OCI-LY3 (cell line): ENCODE measurements around the gene ANP32A.

ENCODE experiments used
- H2AFZ ChIP-seq: fragments of 200-600, 300-600 bp; shearing (Covaris generic); 2 replicates; pipeline ENCODE4 v1.6.0; 2014; ENCODE audit warnings: antibody characterized with exemption, low read depth, low read length
- H3K27ac ChIP-seq: fragments of 200-600, 300-600 bp; sonication (generic); 2 replicates; pipeline ENCODE4 v1.5.1; 2014; ENCODE audit warnings: mild to moderate bottlenecking, low read length, moderate library complexity, mixed read lengths
- H3K27me3 ChIP-seq: fragments of 200-600, 300-600 bp; sonication (generic); 2 replicates; pipeline ENCODE4 v1.6.1; 2014; ENCODE audit warnings: low read depth, low read length, mixed read lengths
- H3K36me3 ChIP-seq: fragments of 200-600, 300-600 bp; sonication (generic); replicated peaks from 2 replicates; pipeline ENCODE3; 2014; ENCODE audit warnings: low read depth, low read length, mixed read lengths
- H3K4me1 ChIP-seq: fragments of 300-600, 200-600 bp; sonication (generic); 2 replicates; pipeline ENCODE4 v1.6.1; 2014; ENCODE audit warnings: low read length, mixed read lengths
- H3K4me2 ChIP-seq: fragments of 200-600, 300-600 bp; sonication (generic); 2 replicates; pipeline ENCODE4 v1.6.1; 2014; ENCODE audit warnings: low read length, mixed read lengths
- H3K4me3 ChIP-seq: fragments of 300-600, 200-600 bp; sonication (generic); 2 replicates; pipeline ENCODE4 v1.5.1; 2014; ENCODE audit warnings: antibody characterized with exemption, mild to moderate bottlenecking, low read length, moderate library complexity
- H3K79me2 ChIP-seq: fragments of 300-600, 200-600 bp; shearing (Covaris generic); 2 replicates; pipeline ENCODE4 v1.6.1; 2014; ENCODE audit warnings: mild to moderate bottlenecking, low read length, mixed read lengths
- H3K9ac ChIP-seq: fragments of 300-600, 200-600 bp; shearing (Covaris generic); 2 replicates; pipeline ENCODE4 v1.6.0; 2014; ENCODE audit warnings: mild to moderate bottlenecking, low read length, moderate library complexity
- H3K9me3 ChIP-seq: fragments of 200-600, 300-600 bp; shearing (Covaris generic); 2 replicates; pipeline ENCODE4 v1.6.1; 2014; ENCODE audit warnings: low read length, mixed read lengths; ENCODE audit not compliant: insufficient read depth
- H4K20me1 ChIP-seq: fragments of 200-600, 300-600 bp; sonication (generic); 2 replicates; pipeline ENCODE4 v1.6.1; 2016; ENCODE audit warnings: low read length, mixed read lengths; ENCODE audit not compliant: insufficient read depth
- CTCF ChIP-seq: fragments of 200-600, 300-600 bp; sonication (generic); IDR thresholded peaks from 2 replicates; pipeline ENCODE4 v1.5.1; 2014; ENCODE audit warnings: antibody characterized with exemption, low read length, low read depth
- EZH2phosphoT487 ChIP-seq: fragments of 200-600 bp; shearing (Covaris generic); IDR thresholded peaks from 2 replicates; pipeline ENCODE4 v1.6.1; 2018; ENCODE audit warnings: antibody characterized with exemption, mixed run types, low read depth

ANP32A gene

GRCh38 chr15:68774521-68775235 lies 46.0 kb downstream of the ANP32A start:
- H2AFZ ChIP-seq: no peak overlapping the region
- H3K36me3 ChIP-seq: peaks cover 35% of the 10 kb centered on the region
- no peaks in the 10 kb centered on the region for H3K27me3 ChIP-seq
- H3K4me3 ChIP-seq: no peak overlapping the region
- no peak overlapping the region for H3K27ac ChIP-seq
- no peaks in the 10 kb centered on the region for H3K4me1 ChIP-seq
- H4K20me1 ChIP-seq: 0 out of 2 replicates have a peak, but pooled peaks cover 5% of the 10 kb centered on the region
- no peaks in the 10 kb centered on the region for H3K79me2 ChIP-seq
- TF ChIP-seq EZH2phosphoT487: no peak
- TF ChIP-seq CTCF: no peak
- no peak overlapping the region for H3K9ac ChIP-seq
- no peak overlapping the region for H3K4me2 ChIP-seq
- H3K9me3 ChIP-seq: no peaks in the 10 kb centered on the region

GRCh38 chr15:68774120-68774519 lies 46.6 kb downstream of the ANP32A start:
- Histone ChIP-seq H2AFZ (no peak overlapping the region), H4K20me1 (0 out of 2 replicates have a peak, but pooled peaks cover 5% of the 10 kb centered on the region), H3K9ac (no peak overlapping the region), H3K27ac (no peak overlapping the region), H3K79me2 (no peaks in the 10 kb centered on the region), H3K4me1 (no peaks in the 10 kb centered on the region), H3K36me3 (peaks cover 30% of the 10 kb centered on the region), H3K27me3 (no peaks in the 10 kb centered on the region), H3K4me3 (no peak overlapping the region), H3K9me3 (no peaks in the 10 kb centered on the region), H3K4me2 (no peak overlapping the region)
- no peak for TF ChIP-seq EZH2phosphoT487
- TF ChIP-seq CTCF: no peak

GRCh38 chr15:68773036-68773435 lies 47.7 kb downstream of the ANP32A start:
- Histone ChIP-seq H3K4me3 (no peak overlapping the region), H2AFZ (no peak overlapping the region), H3K27me3 (no peaks in the 10 kb centered on the region), H3K36me3 (peaks cover 19% of the 10 kb centered on the region), H3K9ac (no peak overlapping the region), H4K20me1 (0 out of 2 replicates have a peak, but pooled peaks cover 5% of the 10 kb centered on the region), H3K79me2 (no peaks in the 10 kb centered on the region), H3K4me2 (no peak overlapping the region), H3K4me1 (peaks cover 5% of the 10 kb centered on the region; the same call in 1 of the 2 replicates), H3K9me3 (no peaks in the 10 kb centered on the region), H3K27ac (no peak overlapping the region)
- no peak for TF ChIP-seq EZH2phosphoT487

- Histone ChIP-seq H3K9ac (no peak overlapping the region), H3K4me3 (no peak overlapping the region), H3K9me3 (no peaks in the 10 kb centered on the region), H3K27me3 (0 out of 2 replicates have a peak, but pooled peaks cover 4% of the 10 kb centered on the region), H3K79me2 (no peaks in the 10 kb centered on the region), H4K20me1 (no peaks in the 10 kb centered on the region), H3K4me2 (no peak overlapping the region), H3K27ac (no peak overlapping the region), H2AFZ (no peak overlapping the region), H3K36me3 (peaks cover 3% of the 10 kb centered on the region), H3K4me1 (peaks cover 5% of the 10 kb centered on the region; the same call in 1 of the 2 replicates)
- TF ChIP-seq CTCF (no peak), EZH2phosphoT487 (no peak)
Observed at GRCh38 chr15:68770216-68770615, 50.5 kb downstream of the ANP32A start.
